ENCODE data around the gene IDH3B. TPM values are rescaled to one million over a fixed set of nuclear protein-coding genes. Genes with fewer than 3 reads are reported as not detected.

IDH3B gene
- polyA plus RNA-seq (2013, experiment 1 of 2) = 81.5 TPM
- 71.8 TPM for polyA plus RNA-seq (2013, experiment 2 of 2)

GRCh38 chr20:2663887-2664719 lies at the start of gene IDH3B:
IDH3B (minus strand) TSS chr20:2664216; CDS start chr20:2664188, 28 bp downstream.
- Histone ChIP-seq H3K4me3 (ENCODE audit: extremely low read depth, insufficient read depth, low read length, poor library complexity, severe bottlenecking) (peak within 1 kb of the TSS; percentile 90), H3K9me3 (ENCODE audit: control insufficient read depth, low read length) (no peaks in the 10 kb centered on the region), H3K36me3 (ENCODE audit: control insufficient read depth, insufficient read depth, low read length) (peaks cover 32% of the 10 kb centered on the region), H3K4me1 (ENCODE audit: control insufficient read depth, insufficient read depth, low read length, poor library complexity, severe bottlenecking) (no peaks in the 10 kb centered on the region), H3K27ac (ENCODE audit: low read depth, low read length, severe bottlenecking) (peak within 1 kb of the TSS; percentile 89)
- 20% methylated on average over 36 to 42 of the region's 49 CpGs for WGBS, 2 experiments (ENCODE audit: insufficient coverage in 2 of 2)

- H3K27ac ChIP-seq (ENCODE audit: low read depth, low read length, severe bottlenecking) = no peak overlapping the region
- H3K9me3 ChIP-seq (ENCODE audit: control insufficient read depth, low read length) = no peaks in the 10 kb centered on the region
- no peaks in the 10 kb centered on the region for H3K4me1 ChIP-seq (ENCODE audit: control insufficient read depth, insufficient read depth, low read length, poor library complexity, severe bottlenecking)
- 13 to 28% methylated on average over 1 to 3 of the region's 3 CpGs for WGBS, 2 experiments (ENCODE audit: insufficient coverage in 2 of 2)
- no peaks in the 10 kb centered on the region for H3K36me3 ChIP-seq (ENCODE audit: control insufficient read depth, insufficient read depth, low read length)
- H3K4me3 ChIP-seq (ENCODE audit: extremely low read depth, insufficient read depth, low read length, poor library complexity, severe bottlenecking) = no peak overlapping the region
These were observed 49.3 kb upstream of the IDH3B start for GRCh38 chr20:2713285-2713684.

GRCh38 chr20:2709205-2709981 lies 45.4 kb upstream of the IDH3B start:
- Histone ChIP-seq H3K4me3 (ENCODE audit: extremely low read depth, insufficient read depth, low read length, poor library complexity, severe bottlenecking) (no peak overlapping the region), H3K27ac (ENCODE audit: low read depth, low read length, severe bottlenecking) (no peak overlapping the region), H3K4me1 (ENCODE audit: control insufficient read depth, insufficient read depth, low read length, poor library complexity, severe bottlenecking) (no peaks in the 10 kb centered on the region), H3K36me3 (ENCODE audit: control insufficient read depth, insufficient read depth, low read length) (no peaks in the 10 kb centered on the region), H3K9me3 (ENCODE audit: control insufficient read depth, low read length) (no peaks in the 10 kb centered on the region)
- WGBS, 2 experiments (ENCODE audit: insufficient coverage in 2 of 2) = 53 to 68% methylated on average over 10 to 14 of the region's 17 CpGs

GRCh38 chr20:2708665-2709064 lies 44.6 kb upstream of the IDH3B start:
- Histone ChIP-seq H3K27ac (ENCODE audit: low read depth, low read length, severe bottlenecking) (no peak overlapping the region), H3K36me3 (ENCODE audit: control insufficient read depth, insufficient read depth, low read length) (no peaks in the 10 kb centered on the region), H3K9me3 (ENCODE audit: control insufficient read depth, low read length) (no peaks in the 10 kb centered on the region), H3K4me3 (ENCODE audit: extremely low read depth, insufficient read depth, low read length, poor library complexity, severe bottlenecking) (no peak overlapping the region), H3K4me1 (ENCODE audit: control insufficient read depth, insufficient read depth, low read length, poor library complexity, severe bottlenecking) (no peaks in the 10 kb centered on the region)
- 90 to 94% methylated on average over 9 of the region's 9 CpGs for WGBS, 2 experiments (ENCODE audit: insufficient coverage in 2 of 2)

GRCh38 chr20:2708073-2708415 lies 44.0 kb upstream of the IDH3B start:
- Histone ChIP-seq H3K27ac (ENCODE audit: low read depth, low read length, severe bottlenecking) (no peak overlapping the region), H3K4me1 (ENCODE audit: control insufficient read depth, insufficient read depth, low read length, poor library complexity, severe bottlenecking) (no peaks in the 10 kb centered on the region), H3K36me3 (ENCODE audit: control insufficient read depth, insufficient read depth, low read length) (no peaks in the 10 kb centered on the region), H3K9me3 (ENCODE audit: control insufficient read depth, low read length) (no peaks in the 10 kb centered on the region), H3K4me3 (ENCODE audit: extremely low read depth, insufficient read depth, low read length, poor library complexity, severe bottlenecking) (no peak overlapping the region)
- WGBS, 2 experiments (ENCODE audit: insufficient coverage in 2 of 2) = 33 to 73% methylated on average over 1 to 4 of the region's 5 CpGs

- no peaks in the 10 kb centered on the region for H3K9me3 ChIP-seq (ENCODE audit: control insufficient read depth, low read length)
- H3K36me3 ChIP-seq (ENCODE audit: control insufficient read depth, insufficient read depth, low read length) = no peaks in the 10 kb centered on the region
- H3K4me3 ChIP-seq (ENCODE audit: extremely low read depth, insufficient read depth, low read length, poor library complexity, severe bottlenecking) = no peak overlapping the region
- H3K4me1 ChIP-seq (ENCODE audit: control insufficient read depth, insufficient read depth, low read length, poor library complexity, severe bottlenecking) = no peaks in the 10 kb centered on the region
- no peak overlapping the region for H3K27ac ChIP-seq (ENCODE audit: low read depth, low read length, severe bottlenecking)
- WGBS, 2 experiments (ENCODE audit: insufficient coverage in 2 of 2) = 91 to 96% methylated on average over 5 to 9 of the region's 12 CpGs
These were observed 43.5 kb upstream of the IDH3B start for GRCh38 chr20:2707353-2708072.

GRCh38 chr20:2706688-2707352 lies 42.8 kb upstream of the IDH3B start:
- H3K4me1 ChIP-seq (ENCODE audit: control insufficient read depth, insufficient read depth, low read length, poor library complexity, severe bottlenecking) = no peaks in the 10 kb centered on the region
- no peaks in the 10 kb centered on the region for H3K9me3 ChIP-seq (ENCODE audit: control insufficient read depth, low read length)
- H3K36me3 ChIP-seq (ENCODE audit: control insufficient read depth, insufficient read depth, low read length) = no peaks in the 10 kb centered on the region
- 81 to 83% methylated on average over 4 to 6 of the region's 6 CpGs for WGBS, 2 experiments (ENCODE audit: insufficient coverage in 2 of 2)
- no peak overlapping the region for H3K27ac ChIP-seq (ENCODE audit: low read depth, low read length, severe bottlenecking)
- H3K4me3 ChIP-seq (ENCODE audit: extremely low read depth, insufficient read depth, low read length, poor library complexity, severe bottlenecking) = no peak overlapping the region

GRCh38 chr20:2705931-2706645 lies 42.1 kb upstream of the IDH3B start:
- 80 to 86% methylated on average over 11 of the region's 14 CpGs for WGBS, 2 experiments (ENCODE audit: insufficient coverage in 2 of 2)
- Histone ChIP-seq H3K4me1 (ENCODE audit: control insufficient read depth, insufficient read depth, low read length, poor library complexity, severe bottlenecking) (peaks cover 4% of the 10 kb centered on the region), H3K27ac (ENCODE audit: low read depth, low read length, severe bottlenecking) (no peak overlapping the region), H3K36me3 (ENCODE audit: control insufficient read depth, insufficient read depth, low read length) (no peaks in the 10 kb centered on the region), H3K9me3 (ENCODE audit: control insufficient read depth, low read length) (no peaks in the 10 kb centered on the region), H3K4me3 (ENCODE audit: extremely low read depth, insufficient read depth, low read length, poor library complexity, severe bottlenecking) (no peak overlapping the region)

- peaks cover 4% of the 10 kb centered on the region for H3K4me1 ChIP-seq (ENCODE audit: control insufficient read depth, insufficient read depth, low read length, poor library complexity, severe bottlenecking)
- H3K36me3 ChIP-seq (ENCODE audit: control insufficient read depth, insufficient read depth, low read length) = no peaks in the 10 kb centered on the region
- no peak overlapping the region for H3K27ac ChIP-seq (ENCODE audit: low read depth, low read length, severe bottlenecking)
- 87 to 90% methylated on average over 6 to 7 of the region's 8 CpGs for WGBS, 2 experiments (ENCODE audit: insufficient coverage in 2 of 2)
- H3K4me3 ChIP-seq (ENCODE audit: extremely low read depth, insufficient read depth, low read length, poor library complexity, severe bottlenecking) = no peak overlapping the region
- H3K9me3 ChIP-seq (ENCODE audit: control insufficient read depth, low read length) = no peaks in the 10 kb centered on the region
These were observed 39.9 kb upstream of the IDH3B start for GRCh38 chr20:2703716-2704475.

Data from mesodermal cell (in vitro differentiated cells).